Muscle of leg (tissue), 11 donors: ENCODE results near the gene MAP2K5. TPM values are rescaled to one million over a fixed set of nuclear protein-coding genes. Genes with fewer than 3 reads are reported as not detected.

Source experiments
- DNase-seq: peaks from one replicate; pipeline ENCODE4 v3.0.0; 2013
- H3K27ac ChIP-seq: one replicate; pipeline ENCODE4 v1.5.1; 2013; ENCODE audit warnings: mild to moderate bottlenecking, low read length, control low read depth
- H3K27me3 ChIP-seq: one replicate; pipeline ENCODE4 v1.6.1; 2013; ENCODE audit warnings: low read length; ENCODE audit not compliant: control insufficient read depth, insufficient read depth
- H3K36me3 ChIP-seq: one replicate; pipeline ENCODE4 v1.6.1; 2013; ENCODE audit warnings: low read length; ENCODE audit not compliant: control insufficient read depth, insufficient read depth
- H3K4me1 ChIP-seq: one replicate; pipeline ENCODE4 v1.6.1; 2013; ENCODE audit warnings: low read length; ENCODE audit not compliant: control insufficient read depth, insufficient read depth
- H3K4me3 ChIP-seq: one replicate; pipeline ENCODE4 v1.5.1; 2013; ENCODE audit warnings: low read length, control low read depth
- H3K9me3 ChIP-seq: replicated peaks from 2 replicates; pipeline ENCODE4 v1.6.1; 2013; ENCODE audit warnings: low read depth, low read length; ENCODE audit not compliant: control insufficient read depth
- WGBS: methylation state at CpG from one replicate; pipeline ENCODE4 v1.1.5; 2013; ENCODE audit warnings: missing lambda C conversion rate; ENCODE audit not compliant: insufficient coverage; 5-methylcytosine and 5-hydroxymethylcytosine counted together
- polyA plus RNA-seq, 8 donors: library from polyadenylated mRNA; unstranded; fragments of 120-200 nt; gene quantifications; one replicate each; pipeline versions ENCODE4 v1.2.1 to v1.2.3, GENCODE V29; 2013; ENCODE audit warnings: inconsistent platforms in 1 of 8, low replicate concordance in 1 of 8; ENCODE audit not compliant: insufficient read length in 8 of 8, insufficient read depth in 1 of 8
- total RNA-seq: library from RNA; stranded (reverse); fragments of 120-200 nt; gene quantifications from one replicate; pipeline ENCODE4 v1.2.4, GENCODE V29; 2013

The MAP2K5 gene
- total and polyA plus RNA-seq, 9 donors: 10.2 to 22.6 (median 19.4) TPM

GRCh38 chr15:67805666-67806516 is 263.4 kb downstream of the MAP2K5 start:
- H3K27ac ChIP-seq: no peak overlapping the region
- peaks cover 23% of the 10 kb centered on the region for H3K36me3 ChIP-seq
- H3K27me3 ChIP-seq: no peaks in the 10 kb centered on the region
- peaks cover 3% of the 10 kb centered on the region for H3K4me1 ChIP-seq
- H3K9me3 ChIP-seq: no peaks in the 10 kb centered on the region
- DNase-seq: no peak
- no peak overlapping the region for H3K4me3 ChIP-seq
- WGBS: 91% methylated on average over 12 of the region's 16 CpGs

DNA sequence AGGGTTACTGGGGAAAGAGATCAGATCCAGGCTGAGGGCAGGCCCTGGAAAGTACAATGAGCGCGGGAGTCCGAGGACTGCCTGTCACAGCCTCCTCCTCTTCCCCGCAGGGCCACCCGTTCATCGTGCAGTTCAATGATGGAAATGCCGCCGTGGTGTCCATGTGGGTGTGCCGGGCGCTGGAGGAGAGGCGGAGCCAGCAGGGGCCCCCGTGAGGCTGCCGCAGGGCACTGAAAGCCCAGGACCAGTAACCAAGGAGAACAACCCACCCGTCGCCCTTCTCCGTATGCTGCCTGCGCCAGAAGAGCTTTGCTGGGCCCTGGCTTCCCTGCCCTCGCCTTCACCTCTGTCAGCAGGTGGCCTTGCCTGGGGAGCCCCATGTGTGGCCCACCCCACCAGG is 264.0 kb downstream of the MAP2K5 start:
- Histone ChIP-seq H3K4me3 (no peak overlapping the region), H3K36me3 (peaks cover 20% of the 10 kb centered on the region), H3K4me1 (peaks cover 3% of the 10 kb centered on the region), H3K9me3 (no peaks in the 10 kb centered on the region), H3K27ac (no peak overlapping the region), H3K27me3 (no peaks in the 10 kb centered on the region)
- 93% methylated on average over 18 of the region's 18 CpGs for WGBS
- DNase-seq: no peak

DNA sequence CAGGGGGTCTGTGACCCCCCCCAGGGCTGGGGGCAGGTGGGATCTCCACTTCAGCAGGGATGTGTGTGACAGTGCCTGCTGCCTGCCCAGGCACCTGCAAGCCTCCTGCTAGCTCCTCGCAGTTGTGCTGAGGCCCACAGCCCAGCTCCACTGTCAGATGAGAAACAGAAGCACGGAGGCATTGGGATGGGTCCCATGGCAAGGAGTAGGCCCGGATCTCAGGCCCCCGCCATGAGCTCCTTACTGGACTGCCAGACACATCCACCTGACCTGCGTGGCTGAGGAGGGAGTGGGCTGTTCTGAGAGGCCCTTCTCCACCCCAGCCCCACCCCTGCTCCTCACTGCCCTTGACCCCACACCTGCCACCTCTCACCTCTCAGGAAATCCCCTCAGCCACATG is 264.6 kb downstream of the MAP2K5 start:
- Histone ChIP-seq H3K4me1 (peaks cover 3% of the 10 kb centered on the region), H3K4me3 (no peak overlapping the region), H3K27me3 (no peaks in the 10 kb centered on the region), H3K36me3 (peaks cover 19% of the 10 kb centered on the region), H3K9me3 (no peaks in the 10 kb centered on the region), H3K27ac (no peak overlapping the region)
- 76% methylated on average over 3 of the region's 5 CpGs for WGBS
- DNase-seq: no peak

GRCh38 chr15:67807836-67808235 is 265.3 kb downstream of the MAP2K5 start:
- 94% methylated on average over 2 of the region's 7 CpGs for WGBS
- no peak for DNase-seq
- Histone ChIP-seq H3K9me3 (no peaks in the 10 kb centered on the region), H3K4me3 (no peak overlapping the region), H3K27me3 (no peaks in the 10 kb centered on the region), H3K27ac (no peak overlapping the region), H3K36me3 (peaks cover 15% of the 10 kb centered on the region), H3K4me1 (peaks cover 3% of the 10 kb centered on the region)

- H3K4me1 ChIP-seq: peaks cover 3% of the 10 kb centered on the region
- no peaks in the 10 kb centered on the region for H3K27me3 ChIP-seq
- DNase-seq: no peak
- H3K9me3 ChIP-seq: no peaks in the 10 kb centered on the region
- no peak overlapping the region for H3K4me3 ChIP-seq
- H3K36me3 ChIP-seq: peaks cover 15% of the 10 kb centered on the region
- WGBS: 100% methylated on average over 1 of the region's 7 CpGs
- H3K27ac ChIP-seq: no peak overlapping the region
Observed at GRCh38 chr15:67808821-67809220, 266.3 kb downstream of the MAP2K5 start.

DNA sequence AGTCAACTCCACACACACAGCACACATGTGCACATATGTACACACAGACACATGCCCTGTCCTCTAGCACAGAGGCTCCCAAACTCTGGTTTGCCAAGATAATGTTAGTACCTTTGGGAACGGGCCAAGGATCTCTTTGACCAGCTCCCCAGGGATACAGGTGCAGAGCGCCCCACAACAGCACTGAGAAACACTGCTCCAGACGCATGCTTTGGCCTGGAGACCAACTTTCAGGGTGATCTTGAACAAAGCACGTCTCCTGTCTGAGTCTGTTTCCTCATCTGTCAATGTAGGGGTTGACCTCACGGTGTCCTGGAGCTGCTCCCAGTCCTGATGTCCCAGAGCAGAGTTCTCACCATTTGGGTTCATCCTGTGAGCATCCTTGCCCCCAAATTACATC is 266.9 kb downstream of the MAP2K5 start:
- DNase-seq: no peak
- Histone ChIP-seq H3K9me3 (no peaks in the 10 kb centered on the region), H3K36me3 (peaks cover 15% of the 10 kb centered on the region), H3K27me3 (no peaks in the 10 kb centered on the region), H3K4me1 (peaks cover 3% of the 10 kb centered on the region), H3K27ac (no peak overlapping the region), H3K4me3 (no peak overlapping the region)
- whole genome bisulfite sequencing: 80% methylated on average over 5 of the region's 5 CpGs

- peaks cover under 1% of the 10 kb centered on the region for H3K4me1 ChIP-seq
- WGBS: 75% methylated on average over 4 of the region's 6 CpGs
Observed at GRCh38 chr15:67809866-67810265, 267.4 kb downstream of the MAP2K5 start.

DNA sequence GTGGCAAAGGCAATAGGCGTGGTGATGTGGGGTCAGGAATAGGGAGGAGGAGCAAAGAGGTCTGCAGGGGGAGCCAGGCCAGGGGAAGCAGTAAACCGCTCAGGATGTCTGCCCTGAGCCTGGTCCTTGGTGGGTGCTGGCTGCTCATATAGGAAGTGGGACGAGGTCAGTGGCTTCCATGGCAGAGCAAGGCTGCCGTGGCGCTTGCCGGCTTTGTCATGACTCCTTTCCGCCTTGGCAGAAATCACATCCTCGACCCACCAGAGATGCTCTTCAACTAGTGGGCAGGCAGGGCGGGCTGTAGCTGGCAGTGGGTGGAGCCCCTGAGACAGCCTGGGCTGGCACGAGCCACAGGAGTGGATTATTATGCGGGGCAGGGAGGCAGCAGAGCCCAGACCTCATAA is 269.7 kb downstream of the MAP2K5 start:
- H3K4me3 ChIP-seq: no peak overlapping the region

More at GRCh38 chr15:67809866-67810265, 267.4 kb downstream of the MAP2K5 start:
- no peak for DNase-seq
- Histone ChIP-seq H3K27me3 (no peaks in the 10 kb centered on the region), H3K9me3 (no peaks in the 10 kb centered on the region), H3K4me3 (no peak overlapping the region), H3K36me3 (peaks cover 15% of the 10 kb centered on the region), H3K27ac (no peak overlapping the region)

GRCh38 chr15:67813104-67813634 is 270.7 kb downstream of the MAP2K5 start:
- WGBS: 69% methylated on average over 1 of the region's 3 CpGs

More for the DNA sequence above, 269.7 kb downstream of the MAP2K5 start:
- Histone ChIP-seq H3K27ac (no peak overlapping the region), H3K4me1 (no peaks in the 10 kb centered on the region), H3K9me3 (no peaks in the 10 kb centered on the region), H3K36me3 (peaks cover 7% of the 10 kb centered on the region), H3K27me3 (no peaks in the 10 kb centered on the region)
- 56% methylated on average over 10 of the region's 11 CpGs for WGBS
- DNase-seq: no peak

DNA sequence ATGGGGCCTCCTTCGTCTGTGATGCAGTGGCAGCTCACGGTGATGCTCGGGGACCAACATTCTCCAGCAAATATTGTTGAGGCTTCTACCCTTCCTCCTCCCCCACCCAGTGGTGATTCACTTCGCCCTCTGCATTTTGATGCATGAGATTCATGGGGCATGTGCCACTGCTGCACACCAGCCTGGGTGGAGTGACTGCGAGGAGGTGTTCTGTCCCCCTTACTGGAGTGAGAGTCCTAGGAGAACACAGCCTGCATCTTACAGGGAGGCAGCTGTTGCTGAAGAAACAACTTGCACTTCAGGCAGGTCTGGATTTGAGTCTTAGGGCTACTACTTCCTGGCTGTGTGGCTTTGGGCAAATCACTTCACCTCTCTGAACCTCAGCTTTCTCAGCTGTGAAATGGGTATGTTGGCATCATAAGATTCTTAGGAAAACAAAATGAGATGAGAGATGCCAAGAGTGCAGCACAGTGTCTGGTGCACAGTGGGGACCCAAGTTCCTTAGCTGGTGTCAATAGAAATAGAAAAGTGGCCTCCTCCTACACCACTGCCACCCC is 272.6 kb downstream of the MAP2K5 start:
- Histone ChIP-seq H3K27me3 (peaks cover 23% of the 10 kb centered on the region), H3K9me3 (no peaks in the 10 kb centered on the region), H3K4me1 (no peaks in the 10 kb centered on the region), H3K27ac (no peak overlapping the region), H3K4me3 (no peak overlapping the region), H3K36me3 (no peaks in the 10 kb centered on the region)
- WGBS: 87% methylated on average over 4 of the region's 5 CpGs
- no peak for DNase-seq

More at GRCh38 chr15:67813104-67813634, 270.7 kb downstream of the MAP2K5 start:
- Histone ChIP-seq H3K27ac (no peak overlapping the region), H3K27me3 (peaks cover 4% of the 10 kb centered on the region), H3K36me3 (peaks cover 7% of the 10 kb centered on the region), H3K4me3 (no peak overlapping the region), H3K9me3 (no peaks in the 10 kb centered on the region), H3K4me1 (no peaks in the 10 kb centered on the region)
- DNase-seq: no peak
